ENCODE measurements around the gene DMPK.

GRCh38 chr19:45828945-45829344 is 46.7 kb upstream of the DMPK start:
- TF ChIP-seq CHD2 (IDR thresholded peaks at IDR 0.05; ENCODE audit: low read length, partially characterized antibody) (no peak), NFIC (IDR thresholded peaks at IDR 0.05; ENCODE audit: borderline replicate concordance) (no peak), CTCF (IDR thresholded peaks at IDR 0.05) (no peak), PBX3 (IDR thresholded peaks at IDR 0.05) (no peak), ELF1 (IDR thresholded peaks at IDR 0.05) (no peak), POLR2AphosphoS5 (IDR thresholded peaks at IDR 0.05; ENCODE audit: low read depth, low read length) (no peak), RXRA (IDR thresholded peaks at IDR 0.05; ENCODE audit: borderline replicate concordance, low read depth) (no peak), USF1 (IDR thresholded peaks at IDR 0.05; ENCODE audit: borderline replicate concordance, low read depth) (no peak), EP300 (IDR thresholded peaks at IDR 0.05; ENCODE audit: borderline replicate concordance in 1 of 2, low read depth in 1 of 2, low read length in 1 of 2) (no peak), JUND (IDR thresholded peaks at IDR 0.05) (no peak), EZH2phosphoT487 (IDR thresholded peaks at IDR 0.05; ENCODE audit: borderline replicate concordance, low read depth) (no peak), YY1 (IDR thresholded peaks at IDR 0.05; ENCODE audit: low read depth) (no peak), ZBTB33 (IDR thresholded peaks at IDR 0.05; ENCODE audit: borderline replicate concordance, low read depth) (no peak), FOXM1 (IDR thresholded peaks at IDR 0.05; ENCODE audit: low read depth) (no peak)
